BJ (cell line): Measurements from ENCODE around the gene MTTP. TPM values are rescaled to one million over a fixed set of nuclear protein-coding genes. Genes with fewer than 3 reads are reported as not detected.

ENCODE experiments used
- CTCF ChIA-PET: fragments of 350-600 bp; formaldehyde crosslinking; extraction: SDS; loops from one replicate; lab custom pipeline; 2021; ENCODE audit warnings: antibody characterized with exemption, inconsistent platforms; lab: Yijun Ruan, JAX
- POLR2A ChIA-PET: fragments of 300-600 bp; sonication (Branson Sonifier 250); formaldehyde crosslinking; extraction: SDS; loops from one replicate; lab custom pipeline; 2021; ENCODE audit warnings: antibody characterized with exemption; lab: Charles Lee
- DNase-seq: peaks from one replicate; pipeline ENCODE4 v3.0.0-alpha.2; 2011; ENCODE audit warnings: low read depth
- H3K27me3 ChIP-seq: 2 replicates; pipeline ENCODE4 v1.6.0; 2011; ENCODE audit warnings: low read length; ENCODE audit not compliant: control insufficient read depth, insufficient read depth
- H3K36me3 ChIP-seq: 2 replicates; pipeline ENCODE4 v1.5.1; 2011; ENCODE audit warnings: low read length; ENCODE audit not compliant: control insufficient read depth, insufficient read depth
- H3K4me3 ChIP-seq: 2 replicates; pipeline ENCODE4 v1.5.1; 2011; ENCODE audit warnings: low read depth, mild to moderate bottlenecking, control low read depth, low read length
- polyA plus RNA-seq: library from polyadenylated mRNA; depleted of rRNA; stranded (reverse); fragments of >200 nt; gene quantifications from 2 replicates; pipeline ENCODE4 v1.2.3, GENCODE V29; 2011
- TF ChIP-seq, protein P1 (sequence below): IDR thresholded peaks from 2 replicates; pipeline ENCODE4 v1.5.1; 2011; ENCODE audit warnings: low read depth, mild to moderate bottlenecking, control low read depth, inconsistent platforms, low read length, moderate library complexity; ENCODE audit not compliant: insufficient read depth

The MTTP gene
- polyA plus RNA-seq, 1 experiment = not detected

DNA sequence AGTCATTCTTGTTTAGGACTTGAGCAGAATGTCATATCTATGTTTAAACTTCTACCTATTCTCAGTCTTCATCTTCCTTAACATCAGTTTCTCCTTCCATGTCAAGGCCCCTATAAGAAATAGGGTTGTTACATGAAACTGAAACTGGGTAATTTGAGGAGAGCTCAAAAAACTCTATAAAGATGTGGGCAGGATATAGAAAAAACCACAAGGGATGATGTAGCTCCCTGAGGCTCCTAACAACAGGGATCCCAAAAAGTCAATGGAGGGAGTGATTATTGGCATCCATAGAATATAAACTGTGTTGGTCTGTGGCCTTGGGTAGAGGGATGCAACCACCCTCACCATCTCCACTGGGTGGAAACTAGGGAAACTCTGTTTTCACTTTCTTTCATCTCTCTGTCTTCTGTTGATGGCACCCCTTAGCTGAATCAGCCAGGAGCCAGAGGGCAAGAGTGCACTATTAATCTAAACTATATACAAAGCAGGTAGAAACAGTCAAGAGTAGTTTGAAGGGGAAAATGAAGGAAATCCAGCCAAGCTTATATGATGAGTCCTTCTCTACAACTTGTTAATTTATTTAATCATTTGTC, 55.4 kb downstream of the MTTP start:
- DNase-seq = no peak
- ChIA-PET CTCF (no interaction called here), POLR2A (no interaction called here)
- Histone ChIP-seq H3K27me3 (no peaks in the 10 kb centered on the region; the same call in 1 of the 2 replicates), H3K4me3 (no peak overlapping the region), H3K36me3 (no peaks in the 10 kb centered on the region)
- TF ChIP-seq, protein P1, sequence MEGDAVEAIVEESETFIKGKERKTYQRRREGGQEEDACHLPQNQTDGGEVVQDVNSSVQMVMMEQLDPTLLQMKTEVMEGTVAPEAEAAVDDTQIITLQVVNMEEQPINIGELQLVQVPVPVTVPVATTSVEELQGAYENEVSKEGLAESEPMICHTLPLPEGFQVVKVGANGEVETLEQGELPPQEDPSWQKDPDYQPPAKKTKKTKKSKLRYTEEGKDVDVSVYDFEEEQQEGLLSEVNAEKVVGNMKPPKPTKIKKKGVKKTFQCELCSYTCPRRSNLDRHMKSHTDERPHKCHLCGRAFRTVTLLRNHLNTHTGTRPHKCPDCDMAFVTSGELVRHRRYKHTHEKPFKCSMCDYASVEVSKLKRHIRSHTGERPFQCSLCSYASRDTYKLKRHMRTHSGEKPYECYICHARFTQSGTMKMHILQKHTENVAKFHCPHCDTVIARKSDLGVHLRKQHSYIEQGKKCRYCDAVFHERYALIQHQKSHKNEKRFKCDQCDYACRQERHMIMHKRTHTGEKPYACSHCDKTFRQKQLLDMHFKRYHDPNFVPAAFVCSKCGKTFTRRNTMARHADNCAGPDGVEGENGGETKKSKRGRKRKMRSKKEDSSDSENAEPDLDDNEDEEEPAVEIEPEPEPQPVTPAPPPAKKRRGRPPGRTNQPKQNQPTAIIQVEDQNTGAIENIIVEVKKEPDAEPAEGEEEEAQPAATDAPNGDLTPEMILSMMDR = no peak

DNA sequence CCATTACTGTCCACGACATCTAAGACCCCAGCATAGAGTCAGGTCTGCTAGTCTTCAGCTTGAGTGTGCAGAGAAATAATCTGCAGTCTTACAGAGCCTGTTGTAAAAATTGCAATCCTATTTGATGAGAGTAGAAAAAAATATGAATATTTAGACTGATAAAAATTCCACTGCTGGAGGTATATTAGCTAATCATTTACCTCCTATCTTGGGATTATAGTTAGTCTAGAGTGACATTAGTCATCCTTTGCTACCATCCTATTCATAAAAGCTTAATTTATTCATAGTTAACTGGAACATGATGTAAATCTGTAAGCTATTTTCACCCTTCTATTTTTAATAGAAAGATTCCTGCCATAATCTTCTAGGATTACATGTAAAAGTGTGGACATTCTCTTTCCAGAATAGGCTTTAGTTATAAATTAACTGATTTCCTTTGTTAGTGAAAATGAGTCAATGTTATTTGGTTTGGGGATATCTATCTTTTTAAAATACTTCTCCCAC, 56.3 kb downstream of the MTTP start:
- CTCF ChIA-PET = no interaction called here
- TF ChIP-seq, protein P1 = no peak
- no peak for DNase-seq
- Histone ChIP-seq H3K36me3 (no peaks in the 10 kb centered on the region), H3K4me3 (no peak overlapping the region), H3K27me3 (no peaks in the 10 kb centered on the region; the same call in 1 of the 2 replicates)
- POLR2A ChIA-PET = no interaction called here

DNA sequence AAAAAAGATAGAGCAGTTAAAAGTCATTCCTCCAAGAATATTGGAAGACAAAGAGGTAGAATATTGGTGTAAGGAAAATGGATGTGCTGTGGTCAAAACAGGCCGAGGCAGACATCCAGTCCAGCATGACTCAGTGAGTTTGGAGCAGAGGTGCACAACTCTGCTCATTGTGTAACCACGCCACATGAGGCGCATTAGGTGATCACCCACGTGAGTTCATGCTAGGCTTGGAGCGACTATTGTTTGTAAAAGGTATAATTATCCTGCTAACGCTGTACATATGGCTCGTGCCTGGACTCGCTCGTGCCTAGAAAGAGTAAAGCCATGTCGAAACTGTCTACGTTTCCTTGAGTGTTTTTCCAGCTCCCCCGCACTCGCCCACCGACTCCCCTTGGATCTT, 59.1 kb downstream of the MTTP start:
- DNase-seq = no peak
- ChIA-PET POLR2A (no interaction called here), CTCF (interaction anchor here (1.3 kb wide), 1 partner anchor 26 kb away, joined by 4 read pairs; no protein-coding TSS in a partner anchor)
- no peaks in the 10 kb centered on the region for H3K36me3 ChIP-seq
- H3K4me3 ChIP-seq = no peak overlapping the region
- TF ChIP-seq, protein P1 = no peak
- no peaks in the 10 kb centered on the region; the same call in 1 of the 2 replicates for H3K27me3 ChIP-seq

DNA sequence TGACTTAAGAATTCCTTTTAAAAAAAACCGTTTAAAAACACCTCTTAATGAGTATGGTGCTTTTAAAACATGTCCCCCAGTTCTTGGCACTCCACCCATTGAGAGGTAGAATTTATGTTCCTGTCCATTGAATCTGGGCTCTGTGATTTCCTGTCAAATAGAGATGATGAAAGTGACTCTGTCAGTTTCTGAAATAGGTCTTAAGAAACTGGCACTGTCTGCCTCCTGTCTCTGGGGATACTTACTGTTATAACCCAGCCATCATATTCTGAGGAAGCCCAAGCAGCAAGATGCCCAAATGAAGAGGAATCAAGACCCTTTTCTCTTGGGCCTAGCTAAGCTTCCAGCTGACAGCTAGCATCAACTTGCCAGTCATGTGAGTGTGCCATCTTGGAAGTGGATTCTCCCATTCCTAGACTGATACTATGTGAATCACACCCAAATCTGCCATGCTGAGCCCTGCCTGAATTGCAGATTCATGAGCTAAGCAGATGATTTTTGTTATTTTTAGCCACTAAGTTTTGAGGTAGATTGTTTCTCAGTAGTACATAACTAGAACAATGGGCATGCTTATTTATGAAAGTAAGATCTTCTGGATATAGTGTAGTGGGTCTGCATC, 60.2 kb downstream of the MTTP start:
- CTCF ChIA-PET = no interaction called here
- TF ChIP-seq, protein P1 = no peak
- no peak for DNase-seq
- POLR2A ChIA-PET = no interaction called here
- Histone ChIP-seq H3K4me3 (no peak overlapping the region), H3K27me3 (no peaks in the 10 kb centered on the region; the same call in 1 of the 2 replicates), H3K36me3 (no peaks in the 10 kb centered on the region)

DNA sequence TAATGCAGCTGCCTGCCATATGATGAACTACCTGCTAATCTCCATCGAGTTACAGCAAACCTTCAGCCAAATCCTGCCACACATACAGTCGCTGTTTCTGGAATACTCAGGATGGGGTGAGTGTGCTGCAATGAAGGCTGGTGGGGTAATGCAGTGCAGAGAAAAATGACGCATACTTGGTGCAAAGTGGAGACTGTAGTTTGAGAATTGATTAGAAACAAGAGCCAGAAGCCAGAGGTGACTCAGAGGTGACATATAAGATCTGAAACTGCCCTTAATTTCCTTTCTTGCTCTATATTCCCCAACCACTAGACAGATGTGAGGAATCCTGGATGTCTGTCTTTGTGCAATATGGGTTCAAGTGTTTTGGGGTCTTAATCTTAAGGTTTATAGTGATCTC, 61.0 kb downstream of the MTTP start:
- Histone ChIP-seq H3K27me3 (no peaks in the 10 kb centered on the region; the same call in 1 of the 2 replicates), H3K36me3 (no peaks in the 10 kb centered on the region), H3K4me3 (no peak overlapping the region)
- DNase-seq = no peak
- TF ChIP-seq, protein P1 = no peak
- ChIA-PET CTCF (no interaction called here), POLR2A (no interaction called here)
